Thyroid gland (tissue), 4 donors: ENCODE data around the gene POU6F2. TPM values are rescaled to one million over a fixed set of nuclear protein-coding genes. Genes with fewer than 3 reads are reported as not detected.

Experiments
- DNase-seq, 2 donors: peaks; one replicate each; pipeline ENCODE4 v3.0.0-alpha.2; 2019
- H3K27ac ChIP-seq, 3 donors: fragments of 200-600 bp; sonication (generic); 1 replicate in 2 of 3; 2 replicates in 1 of 3; pipeline ENCODE4 v1.5.1; 2016 to 2019; ENCODE audit warnings: mild to moderate bottlenecking in 1 of 3, moderate library complexity in 1 of 3
- H3K27me3 ChIP-seq: fragments of 200-600 bp; sonication (generic); one replicate; pipeline ENCODE4 v1.5.1; 2019
- H3K36me3 ChIP-seq, 2 donors: fragments of 200-600 bp; sonication (generic); one replicate each; pipeline ENCODE4 v1.5.1; 2016 to 2019
- H3K4me1 ChIP-seq, 2 donors: fragments of 200-600 bp; sonication (generic); one replicate each; pipeline ENCODE4 v1.5.1; 2017 to 2019
- H3K4me3 ChIP-seq, 3 donors: fragments of 200-600 bp; sonication (generic); replicated peaks in 1 of 3; 1 replicate in 2 of 3; 2 replicates in 1 of 3; pipeline ENCODE4 v1.5.1; 2016; ENCODE audit warnings: mild to moderate bottlenecking in 1 of 3
- H3K9me3 ChIP-seq: fragments of 200-600 bp; sonication (generic); one replicate; pipeline ENCODE4 v1.5.1; 2017
- POLR2A ChIP-seq, 2 donors: fragments of 450-650 bp; IDR thresholded peaks; one replicate each; pipeline ENCODE4 v1.6.1; 2017; ENCODE audit warnings: antibody characterized with exemption in 2 of 2, mild to moderate bottlenecking in 2 of 2, moderate library complexity in 1 of 2
- WGBS, 2 donors: methylation state at CpG; one replicate each; pipeline ENCODE4 v1.1.5; 2017; 5-methylcytosine and 5-hydroxymethylcytosine counted together
- intact Hi-C: fragments of 100-400 bp; cut with DNase I; formaldehyde crosslinking; loops from one replicate; pipeline ENCODE4 v1.15.1; 2023
- total RNA-seq, 4 donors: library from RNA; depleted of rRNA; stranded (reverse); fragments of >200 nt; gene quantifications; one replicate each; pipeline ENCODE4 v1.2.3, GENCODE V29; 2016
- TF ChIP-seq, protein P1 (sequence below), 6 experiments: fragments of 200-600 bp in 3 of 6; fragments of 450-650 bp in 3 of 6; sonication (generic) in 3 of 6; IDR thresholded peaks; one replicate each; pipeline ENCODE4 v1.5.1; 2016 to 2019; ENCODE audit warnings: antibody characterized with exemption in 6 of 6, mild to moderate bottlenecking in 2 of 6, inconsistent platforms in 1 of 6, moderate library complexity in 1 of 6

POU6F2 gene
- total RNA-seq, 4 donors from 2014 or later = 0.33 TPM; not detected in 3

DNA sequence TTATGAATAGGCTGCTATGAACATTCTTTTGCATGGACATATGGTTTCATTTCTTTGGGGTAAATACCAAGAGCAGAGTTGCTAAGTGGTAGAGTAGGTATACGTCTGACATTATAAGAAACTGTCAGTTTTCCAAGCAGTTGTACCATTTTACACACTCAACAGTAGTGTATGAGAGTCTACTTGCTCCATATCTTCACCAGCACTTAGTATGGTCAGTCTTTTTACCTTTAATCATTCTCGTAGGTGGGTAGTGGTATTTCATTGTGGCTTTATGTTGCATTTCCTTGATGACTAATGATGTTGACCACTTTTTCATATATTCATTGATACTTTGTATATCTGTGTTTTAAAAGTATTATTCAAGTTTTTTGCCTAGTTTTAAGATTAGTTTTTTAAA lies 45.1 kb downstream of the POU6F2 start:
- intact Hi-C loops = no loop called here
- no peak overlapping the region for H3K4me3 ChIP-seq
- H3K4me1 ChIP-seq = peaks cover 0 to 4% of the 10 kb centered on the region in 2 donors
- H3K27me3 ChIP-seq = no peaks in the 10 kb centered on the region
- H3K36me3 ChIP-seq = no peaks in the 10 kb centered on the region
- TF ChIP-seq POLR2A (IDR thresholded peaks at IDR 0.05) = no peak
- TF ChIP-seq, protein P1, sequence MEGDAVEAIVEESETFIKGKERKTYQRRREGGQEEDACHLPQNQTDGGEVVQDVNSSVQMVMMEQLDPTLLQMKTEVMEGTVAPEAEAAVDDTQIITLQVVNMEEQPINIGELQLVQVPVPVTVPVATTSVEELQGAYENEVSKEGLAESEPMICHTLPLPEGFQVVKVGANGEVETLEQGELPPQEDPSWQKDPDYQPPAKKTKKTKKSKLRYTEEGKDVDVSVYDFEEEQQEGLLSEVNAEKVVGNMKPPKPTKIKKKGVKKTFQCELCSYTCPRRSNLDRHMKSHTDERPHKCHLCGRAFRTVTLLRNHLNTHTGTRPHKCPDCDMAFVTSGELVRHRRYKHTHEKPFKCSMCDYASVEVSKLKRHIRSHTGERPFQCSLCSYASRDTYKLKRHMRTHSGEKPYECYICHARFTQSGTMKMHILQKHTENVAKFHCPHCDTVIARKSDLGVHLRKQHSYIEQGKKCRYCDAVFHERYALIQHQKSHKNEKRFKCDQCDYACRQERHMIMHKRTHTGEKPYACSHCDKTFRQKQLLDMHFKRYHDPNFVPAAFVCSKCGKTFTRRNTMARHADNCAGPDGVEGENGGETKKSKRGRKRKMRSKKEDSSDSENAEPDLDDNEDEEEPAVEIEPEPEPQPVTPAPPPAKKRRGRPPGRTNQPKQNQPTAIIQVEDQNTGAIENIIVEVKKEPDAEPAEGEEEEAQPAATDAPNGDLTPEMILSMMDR (IDR thresholded peaks at IDR 0.05) = no peak
- no peak overlapping the region for H3K27ac ChIP-seq
- 95 to 99% methylated on average over 2 of the region's 2 CpGs for WGBS, 2 donors
- DNase-seq = no peak
- H3K9me3 ChIP-seq = no peaks in the 10 kb centered on the region

DNA sequence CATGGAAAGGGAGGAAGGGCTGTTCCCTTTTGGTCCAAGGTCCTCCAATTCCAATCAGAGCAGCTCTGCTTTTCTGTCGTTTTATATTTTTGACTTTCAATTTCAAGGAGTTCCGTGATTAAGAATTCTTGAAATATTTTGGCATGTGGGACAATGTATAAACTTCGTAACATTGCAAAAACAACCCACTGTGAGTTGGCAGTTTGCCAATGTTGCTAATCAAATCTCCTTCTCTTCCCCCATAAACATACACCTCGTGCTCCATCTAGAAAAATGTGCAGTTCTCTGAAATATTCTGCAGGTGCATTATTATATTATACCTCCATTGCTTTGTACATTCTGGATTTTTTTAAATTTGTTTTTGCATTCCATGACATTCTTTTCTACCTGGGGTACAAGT lies 49.8 kb downstream of the POU6F2 start:
- no peaks in the 10 kb centered on the region for H3K9me3 ChIP-seq
- H3K27me3 ChIP-seq = no peaks in the 10 kb centered on the region
- H3K4me1 ChIP-seq = peaks cover 0 to 4% of the 10 kb centered on the region in 2 donors
- WGBS, 2 donors = 13 to 18% methylated on average over 4 of the region's 4 CpGs
- no peak for TF ChIP-seq POLR2A (IDR thresholded peaks at IDR 0.05)
- TF ChIP-seq, protein P1 (IDR thresholded peaks at IDR 0.05) = no peak
- no peak overlapping the region for H3K4me3 ChIP-seq
- no peaks in the 10 kb centered on the region for H3K36me3 ChIP-seq
- intact Hi-C loops = no loop called here
- H3K27ac ChIP-seq = no peak overlapping the region
- DNase-seq = no peak

DNA sequence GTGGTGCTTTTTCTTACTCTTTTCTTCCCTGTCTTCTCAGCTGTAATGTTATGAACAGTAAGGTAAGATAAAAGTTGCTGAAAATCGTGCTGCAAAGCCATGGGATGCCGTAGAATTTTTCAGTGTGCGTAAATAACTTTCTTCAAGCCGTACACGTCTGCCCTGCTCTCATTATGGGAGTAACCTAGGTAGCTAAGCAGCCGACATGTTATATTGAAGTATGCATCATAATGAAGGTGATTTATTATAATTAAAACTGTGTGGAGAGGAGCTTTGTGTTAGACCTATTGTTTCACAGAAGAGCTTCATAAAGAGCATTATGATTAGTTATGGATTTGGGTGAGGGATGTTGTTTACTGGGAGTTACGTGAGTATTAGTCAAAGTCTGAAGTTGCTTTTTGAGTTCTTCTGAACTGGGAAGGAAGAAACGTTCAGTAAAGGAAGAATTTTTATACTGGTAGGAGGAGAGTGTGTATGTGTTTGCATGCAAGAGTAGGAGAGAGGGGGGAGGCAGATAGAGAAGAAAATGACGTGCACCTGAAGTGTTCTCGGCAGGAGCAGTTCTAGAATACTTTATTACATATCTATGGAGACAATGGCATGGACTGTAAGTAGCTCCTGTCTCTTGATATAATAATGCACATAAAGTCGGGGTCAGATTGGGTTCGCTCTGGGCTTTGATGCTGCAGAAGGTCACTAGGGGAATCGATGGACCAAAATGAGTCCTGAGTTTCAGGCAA lies 56.3 kb downstream of the POU6F2 start:
- no peak for TF ChIP-seq POLR2A (IDR thresholded peaks at IDR 0.05)
- TF ChIP-seq, protein P1 (IDR thresholded peaks at IDR 0.05) = no peak
- no peaks in the 10 kb centered on the region for H3K9me3 ChIP-seq
- H3K4me1 ChIP-seq = peaks cover 0 to 4% of the 10 kb centered on the region in 2 donors
- no peaks in the 10 kb centered on the region for H3K27me3 ChIP-seq
- intact Hi-C loops = no loop called here
- no peak overlapping the region for H3K4me3 ChIP-seq
- no peaks in the 10 kb centered on the region for H3K36me3 ChIP-seq
- WGBS, 2 donors = 78 to 79% methylated on average over 13 of the region's 13 CpGs
- no peak overlapping the region for H3K27ac ChIP-seq
- no peak for DNase-seq

DNA sequence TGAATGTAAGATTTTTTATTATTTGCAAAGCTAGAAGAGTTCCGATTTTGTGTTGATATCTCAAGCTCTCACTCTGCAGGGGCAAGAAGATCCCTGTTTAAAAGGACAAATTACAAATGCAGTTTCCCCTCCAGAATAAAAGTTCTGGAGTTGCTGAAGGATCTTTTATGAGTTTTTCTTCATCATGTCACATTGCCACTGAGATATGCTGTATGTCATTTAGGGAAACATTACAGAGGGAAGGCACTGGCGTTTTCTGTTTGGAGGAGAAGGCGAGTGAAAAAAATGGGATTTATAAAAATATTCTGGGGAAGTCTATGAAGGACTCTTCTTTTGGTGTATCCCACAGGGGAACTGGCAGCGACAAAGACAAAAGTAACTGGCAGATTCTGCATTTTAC lies 57.4 kb downstream of the POU6F2 start:
- H3K9me3 ChIP-seq = no peaks in the 10 kb centered on the region
- TF ChIP-seq, protein P1 (IDR thresholded peaks at IDR 0.05) = no peak
- no peak for TF ChIP-seq POLR2A (IDR thresholded peaks at IDR 0.05)
- 57 to 63% methylated on average over 4 of the region's 4 CpGs for WGBS, 2 donors
- no peaks in the 10 kb centered on the region for H3K27me3 ChIP-seq
- H3K4me3 ChIP-seq = no peak overlapping the region
- intact Hi-C loops = no loop called here
- no peak for DNase-seq
- no peak overlapping the region for H3K27ac ChIP-seq
- no peaks in the 10 kb centered on the region for H3K36me3 ChIP-seq
- H3K4me1 ChIP-seq = peaks cover 0 to 4% of the 10 kb centered on the region in 2 donors

DNA sequence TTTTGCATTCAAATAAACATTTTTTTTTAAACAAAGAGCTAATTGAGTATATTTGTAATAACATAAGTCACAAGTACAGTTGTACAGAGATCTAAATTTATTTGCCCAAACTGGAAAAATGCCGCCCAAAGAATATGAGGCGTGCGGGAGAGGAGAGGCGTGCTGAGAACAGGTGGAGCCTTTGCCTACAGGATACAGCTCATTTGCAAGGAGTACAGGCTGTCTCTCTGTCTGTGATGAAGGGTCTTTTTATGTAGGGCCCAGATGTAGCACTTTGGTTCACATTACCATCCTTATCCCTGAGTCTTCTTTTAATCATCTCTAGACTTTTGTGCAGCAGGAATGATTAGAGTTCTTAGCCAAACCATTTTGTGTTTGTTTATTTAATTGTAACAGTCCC lies 58.2 kb downstream of the POU6F2 start:
- Histone ChIP-seq H3K36me3 (no peaks in the 10 kb centered on the region), H3K9me3 (no peaks in the 10 kb centered on the region), H3K27ac (no peak overlapping the region), H3K27me3 (no peaks in the 10 kb centered on the region), H3K4me1 (peaks cover 0 to 4% of the 10 kb centered on the region in 2 donors), H3K4me3 (no peak overlapping the region)
- WGBS, 2 donors = 70 to 85% methylated on average over 4 of the region's 4 CpGs
- no peak for DNase-seq
- intact Hi-C loops = no loop called here
- TF ChIP-seq, protein P1 (IDR thresholded peaks at IDR 0.05) = no peak
- no peak for TF ChIP-seq POLR2A (IDR thresholded peaks at IDR 0.05)
